K562 (cell line): ENCODE results near the gene OR2V2. TPM values are rescaled to one million over a fixed set of nuclear protein-coding genes. Genes with fewer than 3 reads are reported as not detected.

Experiments used
- AFF1 ChIP-seq, 2 experiments: fragments of 450-650 bp; IDR thresholded peaks; 2 replicates each; pipeline ENCODE4 v1.6.1; 2018; ENCODE audit warnings: mild to moderate bottlenecking in 2 of 2, low read depth in 1 of 2; ENCODE audit not compliant: partially characterized antibody in 2 of 2
- CBX8 ChIP-seq: fragments of 200-600 bp; sonication (generic); IDR thresholded peaks from 2 replicates; pipeline ENCODE4 v1.6.1; 2012; ENCODE audit warnings: borderline replicate concordance, mixed run types, low read depth, mild to moderate bottlenecking, moderate library complexity, mixed read lengths, low read length, control low read depth, inconsistent platforms; ENCODE audit not compliant: poor library complexity, severe bottlenecking; ENCODE audit errors: extremely low read depth
- ETV1 ChIP-seq: fragments of 450-650 bp; conservative IDR thresholded peaks from 2 replicates; pipeline ENCODE4 v1.6.1; 2016; ENCODE audit warnings: missing genetic modification characterization, control low read depth, low read depth, missing compliant biosample characterization
- FOSL1 ChIP-seq: fragments of 200-800 bp; sonication (Bioruptor generic); conservative IDR thresholded peaks from 2 replicates; pipeline ENCODE4 v1.6.1; 2016; ENCODE audit warnings: missing genetic modification characterization, missing compliant biosample characterization
- SRSF3 ChIP-seq: fragments of 200-400 bp; formaldehyde crosslinking; IDR thresholded peaks from 2 replicates; pipeline ENCODE4 v1.6.1; 2016; ENCODE audit warnings: mild to moderate bottlenecking, low read length, moderate library complexity; ENCODE audit not compliant: insufficient read depth
- ZFP91 ChIP-seq: sonication (generic); formaldehyde crosslinking; IDR thresholded peaks from 2 replicates; pipeline ENCODE4 v1.8.0; 2022; ENCODE audit warnings: mild to moderate bottlenecking, missing genetic modification reagents
- polyA plus RNA-seq, 8 experiments: library from polyadenylated mRNA; depleted of rRNA in 4 of 8; stranded (reverse) in 5 of 8; unstranded in 3 of 8; fragments of >200 nt; fragmentation: Nextera tagmentation in 2 of 8; fragmentation: Illumina TruSeq in 1 of 8; extraction: Ambion mirVana in 2 of 8; extraction: Trizol in 1 of 8; gene quantifications; 2 replicates each; pipeline versions ENCODE4 v1.2.1 to v1.2.3, GENCODE V29; 2011 to 2014; ENCODE audit warnings: inconsistent platforms in 1 of 8, missing spikeins in 1 of 8
- total RNA-seq, 7 experiments: library from RNA; depleted of rRNA in 6 of 7; stranded (reverse); fragments of >200 nt in 6 of 7; fragmentation: Illumina TruSeq in 2 of 7; extraction: Trizol in 2 of 7; gene quantifications; 2 replicates each; pipeline versions ENCODE4 v1.2.1 to v1.2.3, GENCODE V29; 2011 to 2021; ENCODE audit warnings: low replicate concordance in 1 of 7
- TF ChIP-seq, protein P1 (sequence below), 2 experiments: fragments of 450-650 bp; IDR thresholded peaks; 2 replicates each; pipeline ENCODE4 v1.6.1; 2016
- TF ChIP-seq, protein P2 (sequence below), 2 experiments: fragments of 450-650 bp in 1 of 2; sonication (generic) in 1 of 2; formaldehyde crosslinking in 1 of 2; IDR thresholded peaks; 2 replicates each; pipeline versions ENCODE4 v1.7.1 to v1.9.0; 2016 to 2022; ENCODE audit warnings: inconsistent platforms in 1 of 2, mild to moderate bottlenecking in 1 of 2, missing genetic modification reagents in 1 of 2

Gene OR2V2
- total and polyA plus RNA-seq, 9 of the 15 experiments (the other 6 are each of a cell fraction or from before 2014, with no cell fraction given): 0.01 TPM; not detected in 8

DNA sequence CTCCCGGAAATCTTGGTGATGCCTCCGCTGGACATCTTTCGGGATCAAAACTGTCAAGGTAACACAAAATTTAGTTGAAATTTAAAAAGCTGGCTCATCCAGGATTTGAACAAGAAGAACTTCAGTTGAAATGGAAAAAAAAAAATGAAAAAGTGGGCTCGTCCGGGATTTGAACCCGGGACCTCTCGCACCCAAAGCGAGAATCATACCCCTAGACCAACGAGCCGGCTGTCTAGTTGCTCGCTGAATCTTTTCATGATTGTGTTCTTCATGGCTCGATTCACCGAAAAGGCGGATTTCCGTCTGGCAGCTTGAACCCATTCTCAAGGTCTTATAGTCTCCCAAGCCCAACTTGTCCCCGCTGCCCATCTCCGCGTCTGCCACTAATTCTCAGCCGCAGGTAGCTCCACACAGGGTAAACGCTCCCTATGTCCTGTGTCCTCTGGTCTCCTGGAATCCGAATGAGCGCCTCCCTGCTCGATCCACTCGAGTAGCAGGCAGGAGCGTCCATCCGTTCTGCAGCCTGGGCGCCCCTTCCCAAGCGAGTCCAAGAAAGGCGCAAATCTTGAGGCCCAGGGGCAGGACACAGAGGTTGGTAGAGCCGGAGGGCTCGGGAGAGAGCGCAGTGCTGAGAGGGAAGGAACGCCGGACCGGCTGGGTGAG is 41.4 kb downstream of the OR2V2 start (continued):
- TF ChIP-seq AFF1 (IDR thresholded peaks at IDR 0.05; ENCODE audit: low read depth in 1 of 2, partially characterized antibody in 2 of 2) (peak in 1 of 2 experiments; percentile 20), FOSL1 (0 out of 2 replicates have a peak, but pooled peaks have one; percentile 11), ETV1 (no peak; the same call in 1 of the 2 replicates), CBX8 (no peak), ZFP91 (CRISPR knock-in tag) (no peak; the same call in 1 of the 2 replicates), SRSF3 (no peak)
- TF ChIP-seq, protein P1, sequence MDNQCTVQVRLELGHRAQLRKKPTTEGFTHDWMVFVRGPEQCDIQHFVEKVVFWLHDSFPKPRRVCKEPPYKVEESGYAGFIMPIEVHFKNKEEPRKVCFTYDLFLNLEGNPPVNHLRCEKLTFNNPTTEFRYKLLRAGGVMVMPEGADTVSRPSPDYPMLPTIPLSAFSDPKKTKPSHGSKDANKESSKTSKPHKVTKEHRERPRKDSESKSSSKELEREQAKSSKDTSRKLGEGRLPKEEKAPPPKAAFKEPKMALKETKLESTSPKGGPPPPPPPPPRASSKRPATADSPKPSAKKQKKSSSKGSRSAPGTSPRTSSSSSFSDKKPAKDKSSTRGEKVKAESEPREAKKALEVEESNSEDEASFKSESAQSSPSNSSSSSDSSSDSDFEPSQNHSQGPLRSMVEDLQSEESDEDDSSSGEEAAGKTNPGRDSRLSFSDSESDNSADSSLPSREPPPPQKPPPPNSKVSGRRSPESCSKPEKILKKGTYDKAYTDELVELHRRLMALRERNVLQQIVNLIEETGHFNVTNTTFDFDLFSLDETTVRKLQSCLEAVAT (IDR thresholded peaks at IDR 0.05): peak in 1 of 2 experiments; percentile 61; a peak in 1 of 4 replicates
- TF ChIP-seq, protein P2, sequence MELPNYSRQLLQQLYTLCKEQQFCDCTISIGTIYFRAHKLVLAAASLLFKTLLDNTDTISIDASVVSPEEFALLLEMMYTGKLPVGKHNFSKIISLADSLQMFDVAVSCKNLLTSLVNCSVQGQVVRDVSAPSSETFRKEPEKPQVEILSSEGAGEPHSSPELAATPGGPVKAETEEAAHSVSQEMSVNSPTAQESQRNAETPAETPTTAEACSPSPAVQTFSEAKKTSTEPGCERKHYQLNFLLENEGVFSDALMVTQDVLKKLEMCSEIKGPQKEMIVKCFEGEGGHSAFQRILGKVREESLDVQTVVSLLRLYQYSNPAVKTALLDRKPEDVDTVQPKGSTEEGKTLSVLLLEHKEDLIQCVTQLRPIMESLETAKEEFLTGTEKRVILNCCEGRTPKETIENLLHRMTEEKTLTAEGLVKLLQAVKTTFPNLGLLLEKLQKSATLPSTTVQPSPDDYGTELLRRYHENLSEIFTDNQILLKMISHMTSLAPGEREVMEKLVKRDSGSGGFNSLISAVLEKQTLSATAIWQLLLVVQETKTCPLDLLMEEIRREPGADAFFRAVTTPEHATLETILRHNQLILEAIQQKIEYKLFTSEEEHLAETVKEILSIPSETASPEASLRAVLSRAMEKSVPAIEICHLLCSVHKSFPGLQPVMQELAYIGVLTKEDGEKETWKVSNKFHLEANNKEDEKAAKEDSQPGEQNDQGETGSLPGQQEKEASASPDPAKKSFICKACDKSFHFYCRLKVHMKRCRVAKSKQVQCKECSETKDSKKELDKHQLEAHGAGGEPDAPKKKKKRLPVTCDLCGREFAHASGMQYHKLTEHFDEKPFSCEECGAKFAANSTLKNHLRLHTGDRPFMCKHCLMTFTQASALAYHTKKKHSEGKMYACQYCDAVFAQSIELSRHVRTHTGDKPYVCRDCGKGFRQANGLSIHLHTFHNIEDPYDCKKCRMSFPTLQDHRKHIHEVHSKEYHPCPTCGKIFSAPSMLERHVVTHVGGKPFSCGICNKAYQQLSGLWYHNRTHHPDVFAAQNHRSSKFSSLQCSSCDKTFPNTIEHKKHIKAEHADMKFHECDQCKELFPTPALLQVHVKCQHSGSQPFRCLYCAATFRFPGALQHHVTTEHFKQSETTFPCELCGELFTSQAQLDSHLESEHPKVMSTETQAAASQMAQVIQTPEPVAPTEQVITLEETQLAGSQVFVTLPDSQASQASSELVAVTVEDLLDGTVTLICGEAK (IDR thresholded peaks at IDR 0.05): peak; percentile 84
- TF ChIP-seq, protein P2 (CRISPR knock-in tag; IDR thresholded peaks at IDR 0.05): no peak
